ENCODE results near the gene TCF7. TPM values are rescaled to one million over a fixed set of nuclear protein-coding genes. Genes with fewer than 3 reads are reported as not detected.

TCF7 gene
- total RNA-seq, 2 experiments from 2014 or later: 93.4 to 97.8 TPM

DNA sequence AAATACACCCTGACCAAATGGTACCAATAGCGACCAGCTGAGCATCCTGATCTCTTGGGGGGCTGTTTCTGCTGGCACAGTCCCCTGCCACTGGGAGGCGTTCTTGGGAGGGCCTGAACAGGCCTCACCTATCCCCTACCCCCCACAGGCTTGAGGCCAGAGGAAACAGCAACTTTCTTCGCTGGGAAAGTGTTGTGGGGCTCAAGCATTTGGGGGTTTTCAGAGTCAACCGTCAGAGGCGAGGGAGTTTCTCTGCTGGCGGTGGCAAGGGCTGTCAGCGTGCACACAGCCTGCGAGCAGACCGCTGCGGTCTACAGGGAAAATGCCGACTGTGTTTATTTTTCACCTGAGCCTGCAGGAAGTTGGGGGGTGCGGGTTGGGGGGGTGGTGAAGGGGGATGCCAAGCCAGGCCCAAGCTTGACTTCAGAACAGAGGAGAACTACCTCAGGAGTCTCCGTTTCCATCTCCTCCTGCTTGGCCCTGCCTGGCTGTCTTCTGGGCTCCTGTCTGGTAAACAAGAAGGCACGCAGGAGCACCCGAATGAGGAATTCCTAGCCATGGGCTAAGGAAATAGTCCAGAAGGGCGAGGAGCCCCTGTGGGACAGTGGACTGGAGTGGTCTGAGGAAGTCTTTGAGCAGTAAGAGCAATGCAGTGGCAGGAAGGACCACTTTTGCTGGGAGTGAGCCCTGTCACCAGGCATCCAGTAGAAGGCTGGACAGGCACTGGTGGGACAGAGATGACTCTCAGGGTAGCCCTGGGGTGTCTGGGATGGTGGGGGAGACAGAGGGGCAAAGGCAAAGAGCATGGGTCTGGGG is 18.1 kb downstream of the TCF7 start:
- Mint-ChIP-seq H3K27me3 (ENCODE audit: low read depth) (no peaks in the 10 kb centered on the region), H3K36me3 (ENCODE audit: low read depth) (peaks cover 65% of the 10 kb centered on the region), H3K27ac (peak overlapping the region; percentile 91), H3K4me1 (ENCODE audit: low read depth) (peaks cover 97% of the 10 kb centered on the region), H3K4me3 (peak overlapping the region; percentile 55), H3K9me3 (ENCODE audit: insufficient read depth) (no peaks in the 10 kb centered on the region)
- DNase-seq (peak; percentile 89), ATAC-seq (peak; percentile 68)
- CTCF ChIA-PET: interaction anchor here (1.0 to 26.6 kb wide), 6 partner anchors 8 to 97 kb away, joined by 4 to 618 read pairs (median 8); no protein-coding TSS in a partner anchor
- POLR2A ChIA-PET: interaction anchor here (0.6 to 2.7 kb wide), 11 partner anchors 8 to 94 kb away, joined by 3 to 22 read pairs (median 4); partner anchors contain the start of genes SKP1 and TCF7

DNA sequence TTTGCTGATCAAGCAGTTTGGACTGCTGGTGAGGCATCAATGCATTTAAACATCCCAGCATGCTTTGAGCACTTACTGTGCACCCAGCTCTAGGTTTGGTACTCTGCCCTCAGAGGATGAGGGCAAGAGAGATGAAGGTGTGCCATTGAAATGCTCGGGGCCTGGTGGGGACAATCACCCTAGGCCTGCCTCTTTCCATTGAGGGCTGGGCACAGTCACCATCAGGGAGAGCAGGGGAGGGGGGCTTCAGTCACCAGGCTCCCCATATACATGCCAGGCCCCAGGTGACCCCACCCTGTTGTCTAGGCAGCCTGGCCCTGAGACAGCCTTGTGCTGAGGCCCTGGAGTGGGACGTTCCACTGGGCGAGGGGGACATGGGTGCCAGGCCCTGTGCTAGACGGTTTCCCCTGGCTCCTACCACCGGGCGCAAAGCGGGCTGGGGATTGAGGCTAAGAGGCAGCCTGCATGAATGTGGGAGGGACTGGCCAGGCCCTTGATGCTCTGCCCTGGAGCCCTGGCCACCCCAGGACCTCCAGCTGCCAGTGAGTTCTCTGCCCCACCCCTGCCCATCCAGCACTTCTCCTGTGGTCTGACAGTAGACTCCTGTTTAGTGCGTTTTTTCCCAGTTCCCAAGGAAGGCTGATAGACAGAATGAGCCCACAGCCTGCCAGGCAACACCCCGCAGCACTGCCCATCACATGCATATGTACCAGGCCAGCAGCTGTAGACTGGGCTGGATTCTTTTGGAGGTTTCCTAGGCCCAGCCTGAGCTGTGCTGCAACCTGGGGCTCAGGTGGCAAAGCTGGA is 18.9 kb downstream of the TCF7 start:
- CTCF ChIA-PET: interaction anchor here (1.4 to 26.6 kb wide), 5 partner anchors 7 to 98 kb away, joined by 4 to 618 read pairs (median 7); no protein-coding TSS in a partner anchor

DNA sequence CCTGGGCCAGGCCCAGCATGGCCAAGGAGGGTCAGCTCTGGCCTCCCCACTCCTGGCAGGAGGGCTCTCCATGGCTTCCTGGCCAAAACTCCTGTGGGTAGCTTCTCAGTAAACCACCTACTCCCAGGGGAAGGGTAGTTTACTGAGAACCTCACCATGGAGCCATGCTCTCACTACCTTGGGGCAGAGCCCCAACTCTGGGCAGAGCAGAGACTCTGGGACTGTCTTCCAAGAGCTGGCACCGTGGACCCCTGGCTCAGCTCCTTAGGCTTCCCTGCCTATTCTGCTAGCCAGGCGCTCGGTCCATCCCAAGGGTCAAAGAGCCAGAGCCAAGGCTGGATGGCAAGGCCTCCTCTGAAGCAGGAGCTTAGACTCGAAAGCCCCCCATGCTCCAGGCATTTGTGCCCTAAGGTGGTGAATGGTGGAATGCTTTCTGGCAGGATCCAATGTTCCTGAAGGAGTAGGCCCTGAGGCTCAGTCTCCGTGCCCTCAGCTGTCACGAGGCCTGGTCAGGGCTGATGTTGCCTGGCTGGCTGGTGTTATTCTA is 19.6 kb downstream of the TCF7 start:
- Mint-ChIP-seq H3K4me1 (ENCODE audit: low read depth) (peaks cover 97% of the 10 kb centered on the region), H3K4me3 (no peak overlapping the region), H3K27ac (peak overlapping the region; percentile 40), H3K9me3 (ENCODE audit: insufficient read depth) (no peaks in the 10 kb centered on the region), H3K36me3 (ENCODE audit: low read depth) (peaks cover 66% of the 10 kb centered on the region), H3K27me3 (ENCODE audit: low read depth) (no peaks in the 10 kb centered on the region)
- ATAC-seq (no peak), DNase-seq (no peak)
- ChIA-PET POLR2A (interaction anchor here (0.7 to 2.7 kb wide), 8 partner anchors 8 to 129 kb away, joined by 3 to 22 read pairs (median 3); partner anchors contain the start of gene TCF7), CTCF (interaction anchor here (1.3 to 26.6 kb wide), 3 partner anchors 10 to 91 kb away, joined by 4 to 618 read pairs (median 7); no protein-coding TSS in a partner anchor)

More for the DNA sequence above, 18.9 kb downstream of the TCF7 start:
- H3K4me1 Mint-ChIP-seq (ENCODE audit: low read depth): peaks cover 97% of the 10 kb centered on the region
- H3K36me3 Mint-ChIP-seq (ENCODE audit: low read depth): peaks cover 66% of the 10 kb centered on the region
- no peak for ATAC-seq
- H3K27ac Mint-ChIP-seq: peak overlapping the region; percentile 91
- no peak for DNase-seq
- H3K9me3 Mint-ChIP-seq (ENCODE audit: insufficient read depth): no peaks in the 10 kb centered on the region
- POLR2A ChIA-PET: interaction anchor here (0.6 to 2.7 kb wide), 11 partner anchors 9 to 128 kb away, joined by 3 to 22 read pairs (median 4); partner anchors contain the start of genes SKP1 and TCF7
- H3K27me3 Mint-ChIP-seq (ENCODE audit: low read depth): no peaks in the 10 kb centered on the region
- peak overlapping the region; percentile 55 for H3K4me3 Mint-ChIP-seq

DNA sequence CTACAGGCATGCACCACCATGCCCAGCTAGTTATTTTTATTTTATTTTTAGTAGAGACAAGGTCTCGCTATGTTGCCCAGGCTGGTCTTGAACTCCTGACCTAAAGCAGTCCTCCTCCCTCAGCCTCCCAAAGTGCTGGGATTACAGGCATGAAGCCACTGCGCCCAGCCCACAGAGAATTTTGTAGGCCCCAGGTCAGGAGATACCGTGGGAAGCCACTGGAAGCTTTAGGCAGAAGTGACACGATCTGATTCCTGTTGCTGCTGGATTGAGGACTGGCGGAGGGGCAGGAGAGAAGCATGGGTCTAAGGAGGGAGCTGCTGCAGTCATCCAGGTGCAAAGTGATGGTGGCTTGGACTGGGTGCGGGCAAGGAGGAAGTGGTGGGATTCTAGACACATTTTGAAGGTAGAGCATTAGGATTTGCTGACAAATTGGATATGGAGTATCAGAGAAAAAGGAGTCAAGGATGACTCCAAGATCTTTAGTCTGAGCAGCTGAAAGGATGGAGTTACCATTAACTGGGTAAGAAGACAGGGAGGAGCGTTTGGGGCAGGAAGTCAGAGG is 20.7 kb downstream of the TCF7 start:
- H3K27me3 Mint-ChIP-seq (ENCODE audit: low read depth): no peaks in the 10 kb centered on the region
- no peak for DNase-seq
- ChIA-PET POLR2A (interaction anchor here (0.7 to 1.7 kb wide), 6 partner anchors 10 to 94 kb away, joined by 3 to 5 read pairs (median 4); partner anchors contain the start of gene SKP1), CTCF (interaction anchor here (1.3 to 26.6 kb wide), 3 partner anchors 9 to 92 kb away, joined by 4 to 618 read pairs (median 7); no protein-coding TSS in a partner anchor)
- no peak for ATAC-seq
- H3K4me3 Mint-ChIP-seq: no peak overlapping the region
- H3K4me1 Mint-ChIP-seq (ENCODE audit: low read depth): peaks cover 97% of the 10 kb centered on the region
- peaks cover 65% of the 10 kb centered on the region for H3K36me3 Mint-ChIP-seq (ENCODE audit: low read depth)
- H3K27ac Mint-ChIP-seq: peak overlapping the region; percentile 51
- no peaks in the 10 kb centered on the region for H3K9me3 Mint-ChIP-seq (ENCODE audit: insufficient read depth)

DNA sequence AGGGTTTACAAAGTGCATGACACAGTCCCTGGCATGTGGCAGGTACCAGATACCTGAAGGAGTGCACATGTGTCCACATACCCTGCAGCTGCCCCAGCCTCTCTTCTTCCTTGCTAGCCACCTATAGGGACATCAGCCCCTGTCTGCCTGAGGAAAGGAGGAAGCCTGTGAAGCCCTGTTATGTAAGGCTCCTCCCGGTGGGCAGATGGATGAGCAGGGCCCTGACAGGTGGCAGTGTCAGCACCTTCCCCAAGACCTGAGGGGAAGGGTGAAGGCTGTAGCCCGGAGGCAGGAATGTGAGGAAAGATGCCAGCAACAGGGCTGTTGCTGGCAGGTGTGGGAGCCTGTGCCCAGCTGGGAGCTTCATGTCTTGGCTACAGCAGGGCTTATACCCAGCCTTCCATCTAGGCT is 21.7 kb downstream of the TCF7 start:
- Mint-ChIP-seq H3K27me3 (ENCODE audit: low read depth) (no peaks in the 10 kb centered on the region), H3K36me3 (ENCODE audit: low read depth) (peaks cover 66% of the 10 kb centered on the region), H3K4me1 (ENCODE audit: low read depth) (peaks cover 95% of the 10 kb centered on the region), H3K4me3 (no peak overlapping the region), H3K9me3 (ENCODE audit: insufficient read depth) (no peaks in the 10 kb centered on the region), H3K27ac (peak overlapping the region; percentile 51)
- DNase-seq: no peak
- ATAC-seq: no peak
- CTCF ChIA-PET: interaction anchor here (0.5 to 26.6 kb wide), 4 partner anchors 9 to 93 kb away, joined by 3 to 618 read pairs (median 90); no protein-coding TSS in a partner anchor
- POLR2A ChIA-PET: interaction anchor here (0.9 to 1.8 kb wide), 5 partner anchors 9 to 40 kb away, joined by 3 to 4 read pairs (median 4); partner anchors contain the start of gene SKP1

DNA sequence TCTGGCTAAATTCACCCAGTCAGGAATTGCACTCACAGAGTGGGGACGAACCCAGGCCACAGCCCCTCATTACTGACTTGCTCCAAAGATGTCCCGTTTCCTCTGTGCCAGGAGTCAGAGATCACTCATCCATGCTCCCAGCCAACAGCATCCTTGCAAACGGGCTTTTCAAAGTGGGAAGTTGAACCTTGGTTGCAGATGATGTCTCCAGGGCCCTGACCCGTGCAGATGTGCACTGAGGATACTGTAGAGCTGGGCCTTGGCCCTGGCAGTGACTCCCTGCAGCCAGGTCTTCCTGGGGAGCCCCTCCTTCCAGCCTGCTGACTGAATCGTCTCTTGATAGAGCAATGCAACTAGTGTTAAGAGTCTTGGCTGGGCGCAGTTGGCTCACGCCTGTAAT is 22.3 kb downstream of the TCF7 start:
- Mint-ChIP-seq H3K9me3 (ENCODE audit: insufficient read depth) (no peaks in the 10 kb centered on the region), H3K27ac (peak overlapping the region; percentile 78), H3K4me3 (peak overlapping the region; percentile 37), H3K4me1 (ENCODE audit: low read depth) (peaks cover 89% of the 10 kb centered on the region), H3K36me3 (ENCODE audit: low read depth) (peaks cover 67% of the 10 kb centered on the region), H3K27me3 (ENCODE audit: low read depth) (no peaks in the 10 kb centered on the region)
- ChIA-PET CTCF (interaction anchor here (0.5 to 26.6 kb wide), 4 partner anchors 10 to 93 kb away, joined by 3 to 618 read pairs (median 90); no protein-coding TSS in a partner anchor), POLR2A (interaction anchor here (1.1 to 1.8 kb wide), 3 partner anchors 9 to 47 kb away, joined by 3 to 4 read pairs (median 4); no protein-coding TSS in a partner anchor)
- DNase-seq (peak; percentile 21), ATAC-seq (no peak)

DNA sequence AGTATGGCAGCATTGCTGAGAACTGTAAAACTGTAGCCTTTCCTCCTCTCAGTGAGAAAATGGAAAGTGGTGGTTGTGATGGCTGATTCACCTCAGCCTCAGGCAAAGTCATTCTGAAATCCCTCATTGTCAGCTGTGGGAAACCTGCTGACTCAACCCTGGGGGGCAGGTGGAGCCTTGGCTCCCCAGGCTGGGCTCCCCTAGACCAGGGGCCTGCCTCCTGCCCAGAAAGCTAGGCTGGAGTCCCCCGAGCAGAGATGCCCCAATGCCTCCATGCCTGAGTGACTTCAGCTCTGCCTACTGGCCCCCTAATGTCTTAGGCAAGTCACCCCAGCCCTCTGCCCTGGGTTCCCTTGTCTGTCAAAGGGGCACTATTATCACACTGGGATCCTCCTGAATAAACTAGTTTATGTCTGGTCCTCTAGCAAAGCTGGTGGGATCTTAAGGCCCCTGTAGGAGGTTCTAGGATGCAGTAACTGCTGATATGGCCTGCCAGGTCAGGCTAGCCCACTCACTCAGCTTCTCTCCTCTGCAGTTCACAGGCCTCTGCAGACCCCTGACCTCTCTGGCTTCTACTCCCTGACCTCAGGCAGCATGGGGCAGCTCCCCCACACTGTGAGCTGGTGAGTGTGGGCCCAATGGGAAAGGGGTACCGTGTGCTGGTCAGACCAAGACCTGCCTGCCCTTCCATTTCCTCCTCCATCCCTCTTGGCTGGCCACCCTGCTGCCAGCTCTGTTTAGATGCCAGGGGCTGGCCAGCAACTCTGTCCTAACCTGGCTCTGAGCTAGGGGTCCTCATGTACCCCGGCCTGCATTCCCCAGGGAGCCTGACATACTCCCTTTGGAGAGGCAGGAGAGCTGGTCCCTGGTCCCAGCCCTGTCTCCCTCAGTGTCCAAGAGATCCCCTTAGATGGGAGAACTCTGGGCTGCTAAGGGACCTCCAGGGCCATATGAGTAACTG is 24.2 kb downstream of the TCF7 start:
- H3K4me3 Mint-ChIP-seq: no peak overlapping the region
- H3K27me3 Mint-ChIP-seq (ENCODE audit: low read depth): no peaks in the 10 kb centered on the region
- ATAC-seq: peak; percentile 38
- peak; percentile 60 for DNase-seq
- H3K4me1 Mint-ChIP-seq (ENCODE audit: low read depth): peaks cover 70% of the 10 kb centered on the region
- ChIA-PET CTCF (interaction anchor here (0.8 to 26.6 kb wide), 14 partner anchors 8 to 234 kb away, joined by 3 to 618 read pairs (median 4); no protein-coding TSS in a partner anchor), POLR2A (interaction anchor here (0.6 to 3.7 kb wide), 15 partner anchors 10 to 387 kb away, joined by 3 to 16 read pairs (median 5); partner anchors contain the start of genes PPP2CA, SKP1 and TCF7)
- peak overlapping the region; percentile 78 for H3K27ac Mint-ChIP-seq
- H3K9me3 Mint-ChIP-seq (ENCODE audit: insufficient read depth): no peaks in the 10 kb centered on the region
- H3K36me3 Mint-ChIP-seq (ENCODE audit: low read depth): peaks cover 72% of the 10 kb centered on the region

DNA sequence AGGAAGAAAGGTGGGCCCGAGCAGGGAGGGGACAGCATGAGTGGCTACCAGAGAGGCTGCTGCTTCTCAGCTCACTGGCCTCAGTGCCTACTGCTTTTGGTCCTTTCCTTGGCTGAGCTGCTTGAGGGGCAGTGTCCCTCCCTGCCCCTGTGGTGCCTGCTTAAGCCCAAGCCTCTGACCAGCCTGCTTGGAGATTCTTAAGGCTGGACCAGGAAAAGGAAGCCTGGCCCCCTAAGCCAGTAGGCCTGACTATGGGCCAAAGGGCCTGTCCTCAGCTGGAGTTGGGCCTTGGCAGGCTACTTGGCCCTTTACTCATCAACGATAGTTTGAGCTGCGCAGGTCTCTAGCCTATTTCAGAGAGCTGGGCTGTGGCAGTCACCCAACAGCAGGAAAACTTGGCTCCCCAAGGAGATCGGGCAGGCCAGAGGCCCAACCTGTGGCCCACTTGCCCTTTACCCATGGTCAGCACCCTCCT is 24.9 kb downstream of the TCF7 start:
- POLR2A ChIA-PET: interaction anchor here (0.9 to 3.7 kb wide), 11 partner anchors 10 to 100 kb away, joined by 3 to 16 read pairs (median 10); partner anchors contain the start of genes PPP2CA, SKP1 and TCF7
- H3K4me1 Mint-ChIP-seq (ENCODE audit: low read depth): peaks cover 64% of the 10 kb centered on the region
- DNase-seq: peak; percentile 18
- H3K4me3 Mint-ChIP-seq: no peak overlapping the region
- CTCF ChIA-PET: interaction anchor here (0.9 to 26.6 kb wide), 11 partner anchors 11 to 233 kb away, joined by 3 to 618 read pairs (median 4); no protein-coding TSS in a partner anchor
- H3K27ac Mint-ChIP-seq: peak overlapping the region; percentile 69
- H3K27me3 Mint-ChIP-seq (ENCODE audit: low read depth): no peaks in the 10 kb centered on the region
- H3K36me3 Mint-ChIP-seq (ENCODE audit: low read depth): peaks cover 67% of the 10 kb centered on the region
- no peak for ATAC-seq
- H3K9me3 Mint-ChIP-seq (ENCODE audit: insufficient read depth): no peaks in the 10 kb centered on the region

DNA sequence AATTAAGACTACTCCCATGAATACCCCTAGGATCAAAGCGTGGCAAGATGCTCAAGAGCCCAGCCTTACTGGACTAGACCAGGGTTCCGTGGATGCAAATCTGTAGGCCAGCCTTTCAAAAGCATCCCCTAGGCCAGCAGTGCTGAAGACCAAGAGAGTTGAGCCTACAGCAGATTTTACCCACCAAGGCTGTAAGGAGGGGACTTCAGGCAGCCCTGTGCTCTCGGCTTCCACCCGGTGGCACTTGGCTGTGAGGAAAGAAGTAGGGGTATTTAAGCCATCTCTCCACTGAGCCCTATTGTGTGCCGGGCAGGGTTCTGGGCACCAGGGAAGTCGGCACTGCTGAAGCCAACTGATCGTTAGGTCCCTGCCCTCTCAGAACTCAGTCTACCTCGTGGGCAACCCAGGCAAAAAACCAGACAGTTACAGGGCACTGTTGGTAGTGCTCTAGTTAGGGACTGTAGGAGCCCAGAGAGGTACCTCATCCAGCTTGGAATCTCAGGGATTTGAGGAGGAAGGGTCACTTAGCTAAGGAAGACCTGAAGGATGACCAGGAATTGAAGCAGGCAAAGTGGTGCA is 25.5 kb downstream of the TCF7 start:
- POLR2A ChIA-PET: interaction anchor here (0.8 to 3.7 kb wide), 11 partner anchors 8 to 113 kb away, joined by 3 to 16 read pairs (median 9); partner anchors contain the start of genes SKP1 and TCF7
- peaks cover 64% of the 10 kb centered on the region for H3K4me1 Mint-ChIP-seq (ENCODE audit: low read depth)
- H3K27ac Mint-ChIP-seq: peak overlapping the region; percentile 69
- ATAC-seq (no peak), DNase-seq (peak; percentile 18)
- CTCF ChIA-PET: interaction anchor here (0.7 to 26.6 kb wide), 18 partner anchors 10 to 232 kb away, joined by 3 to 618 read pairs (median 4); partner anchors contain the start of gene VDAC1
- H3K4me3 Mint-ChIP-seq: no peak overlapping the region
- peaks cover 68% of the 10 kb centered on the region for H3K36me3 Mint-ChIP-seq (ENCODE audit: low read depth)
- no peaks in the 10 kb centered on the region for H3K9me3 Mint-ChIP-seq (ENCODE audit: insufficient read depth)
- H3K27me3 Mint-ChIP-seq (ENCODE audit: low read depth): no peaks in the 10 kb centered on the region

All from activated CD8-positive, alpha-beta T cell treated with anti-CD3 and anti-CD28 coated beads, Interleukin-2, amount 10 ng/mL, durations not matched to agents 7 days and 5 days (primary cell).